ENCODE data around the gene RNASET2. TPM values are rescaled to one million over a fixed set of nuclear protein-coding genes. Genes with fewer than 3 reads are reported as not detected.

Gene RNASET2
- polyA plus RNA-seq, 1 donor (not counting 4 experiments of a cell fraction or from before 2014, with no cell fraction given), result 21.5 TPM

- Histone ChIP-seq H3K9ac (ENCODE audit: control insufficient read depth, extremely low read depth, insufficient read depth, low read length) (no peak overlapping the region), H4K20me1 (ENCODE audit: control insufficient read depth, extremely low read depth, insufficient read depth, low read length) (no peaks in the 10 kb centered on the region), H3K4me2 (ENCODE audit: control insufficient read depth, extremely low read depth, insufficient read depth, low read depth, low read length) (no peak overlapping the region), H3K79me2 (ENCODE audit: control insufficient read depth, insufficient read depth, low read length) (no peaks in the 10 kb centered on the region), H3K9me3 (ENCODE audit: control insufficient read depth, low read depth, low read length) (peaks cover 2% of the 10 kb centered on the region), H3K9me1 (ENCODE audit: control insufficient read depth, extremely low read depth, insufficient read depth, low read length) (no peaks in the 10 kb centered on the region), H3K27ac (ENCODE audit: control insufficient read depth, insufficient read depth, low read length) (no peak overlapping the region), H3K4me1 (ENCODE audit: control insufficient read depth, extremely low read depth, insufficient read depth, low read length) (no peaks in the 10 kb centered on the region), H3K36me3 (ENCODE audit: control insufficient read depth in 2 of 2, extremely low read depth in 1 of 2, insufficient read depth in 2 of 2, low read length in 2 of 2) (no peaks in the 10 kb centered on the region), H2AFZ (ENCODE audit: control insufficient read depth, low read length) (no peak overlapping the region), H3K4me3 (ENCODE audit: control insufficient read depth in 2 of 3, extremely low read depth in 1 of 3, insufficient read depth in 2 of 3, low read depth in 1 of 3, low read length in 3 of 3) (no peak overlapping the region), H3K27me3 (ENCODE audit: control insufficient read depth, extremely low read depth, insufficient read depth, low read length) (no peaks in the 10 kb centered on the region)
- FAIRE-seq (no peak), DNase-seq (ENCODE audit: low read depth, low spot score) (no peak)
- dilution Hi-C loops (cut with MboI; ENCODE audit: extremely low pct_ligation_motif_present, low sequenced_read_pairs), result no loop called here
- TF ChIP-seq CTCF (optimal IDR thresholded peaks at IDR 0.05 in 1 of 3, IDR thresholded peaks at IDR 0.05 in 1 of 3, conservative IDR thresholded peaks at IDR 0.05 in 1 of 3; ENCODE audit: extremely low read depth in 1 of 3, insufficient read depth in 2 of 3, low read length in 3 of 3), result no peak
These were observed 54.7 kb downstream of the RNASET2 start for GRCh38 chr6:166901626-166902025.

- H3K36me3 ChIP-seq (ENCODE audit: control insufficient read depth in 2 of 2, extremely low read depth in 1 of 2, insufficient read depth in 2 of 2, low read length in 2 of 2), result no peaks in the 10 kb centered on the region
- H3K9ac ChIP-seq (ENCODE audit: control insufficient read depth, extremely low read depth, insufficient read depth, low read length), result no peak overlapping the region
- H3K4me2 ChIP-seq (ENCODE audit: control insufficient read depth, extremely low read depth, insufficient read depth, low read depth, low read length), result no peak overlapping the region
- H3K4me1 ChIP-seq (ENCODE audit: control insufficient read depth, extremely low read depth, insufficient read depth, low read length), result no peaks in the 10 kb centered on the region
- H3K79me2 ChIP-seq (ENCODE audit: control insufficient read depth, insufficient read depth, low read length), result no peaks in the 10 kb centered on the region
- dilution Hi-C loops (cut with MboI; ENCODE audit: extremely low pct_ligation_motif_present, low sequenced_read_pairs), result no loop called here
- H3K27me3 ChIP-seq (ENCODE audit: control insufficient read depth, extremely low read depth, insufficient read depth, low read length), result no peaks in the 10 kb centered on the region
- no peak overlapping the region for H3K4me3 ChIP-seq (ENCODE audit: control insufficient read depth in 2 of 3, extremely low read depth in 1 of 3, insufficient read depth in 2 of 3, low read depth in 1 of 3, low read length in 3 of 3)
- no peak for FAIRE-seq
- TF ChIP-seq EZH2 (IDR thresholded peaks at IDR 0.05; ENCODE audit: low read length) (no peak), CTCF (optimal IDR thresholded peaks at IDR 0.05 in 1 of 3, IDR thresholded peaks at IDR 0.05 in 1 of 3, conservative IDR thresholded peaks at IDR 0.05 in 1 of 3; ENCODE audit: extremely low read depth in 1 of 3, insufficient read depth in 2 of 3, low read length in 3 of 3) (no peak)
- no peaks in the 10 kb centered on the region for H4K20me1 ChIP-seq (ENCODE audit: control insufficient read depth, extremely low read depth, insufficient read depth, low read length)
- H3K27ac ChIP-seq (ENCODE audit: control insufficient read depth, insufficient read depth, low read length), result no peak overlapping the region
- DNase-seq (ENCODE audit: low read depth, low spot score), result no peak
- no peaks in the 10 kb centered on the region for H3K9me1 ChIP-seq (ENCODE audit: control insufficient read depth, extremely low read depth, insufficient read depth, low read length)
- H3K9me3 ChIP-seq (ENCODE audit: control insufficient read depth, low read depth, low read length), result peaks cover 2% of the 10 kb centered on the region
- H2AFZ ChIP-seq (ENCODE audit: control insufficient read depth, low read length), result no peak overlapping the region
These were observed 55.3 kb downstream of the RNASET2 start for GRCh38 chr6:166900956-166901607.

Measured in keratinocyte (primary cell).